GM12878 (cell line): Measurements from ENCODE around the gene STK10. TPM values are rescaled to one million over a fixed set of nuclear protein-coding genes. Genes with fewer than 3 reads are reported as not detected.

Source experiments
- ATAC-seq: fragments of 200-7000 bp; cut with Tn5 transposase; 3 replicates; pipeline ENCODE4 v1.9.1; 2020; ENCODE audit warnings: mild to moderate bottlenecking, moderate library complexity
- BruUV-seq: library from RNA; stranded (reverse); fragments of 400-500 nt; replicated peaks from 2 replicates; lab custom pipeline; 2021; lab: Mats Ljungman, UMichigan
- CTCF ChIA-PET: fragments of 300-600 bp; sonication (Branson Sonifier 250); formaldehyde crosslinking; extraction: SDS; loops from one replicate; lab custom pipeline; 2021; ENCODE audit warnings: inconsistent platforms; lab: Yijun Ruan, JAX
- POLR2A ChIA-PET: fragments of 350-600 bp; formaldehyde crosslinking; extraction: SDS; loops from one replicate; lab custom pipeline; 2021; ENCODE audit warnings: inconsistent platforms; lab: Charles Lee
- RAD21 ChIA-PET: fragments of 300-600 bp; sonication (Branson Sonifier 250); formaldehyde crosslinking; loops from one replicate; lab custom pipeline; 2023; ENCODE audit warnings: antibody characterized with exemption; ENCODE audit not compliant: unreplicated experiment; lab: Charles Lee
- SMC1A ChIA-PET: fragments of 300-600 bp; sonication (Branson Sonifier 250); formaldehyde crosslinking; loops from one replicate; lab custom pipeline; 2023; ENCODE audit not compliant: unreplicated experiment, uncharacterized antibody; lab: Charles Lee
- DNase-seq: peaks from one replicate; pipeline ENCODE4 v3.0.0-alpha.2; 2011; ENCODE audit warnings: low read depth, low spot score
- FAIRE-seq: peaks from 3 replicates; lab custom pipeline; 2011; peaks lifted over from hg19 to GRCh38; lab: Jason Lieb, UNC
- H2AFZ ChIP-seq: 2 replicates; pipeline ENCODE4 v1.6.0; 2011; ENCODE audit warnings: low read depth, low read length, control low read depth; ENCODE audit not compliant: control insufficient read depth
- H3K27ac ChIP-seq: 2 replicates; pipeline ENCODE4 v1.5.1; 2011; ENCODE audit warnings: control low read depth; ENCODE audit not compliant: control insufficient read depth, insufficient read depth
- H3K27me3 ChIP-seq, 2 experiments: replicated peaks in 1 of 2; 2 replicates each; pipeline versions ENCODE4 v1.6.0 to v1.6.1; 2011; ENCODE audit warnings: low read length in 1 of 2; ENCODE audit not compliant: control insufficient read depth in 2 of 2, insufficient read depth in 2 of 2
- H3K36me3 ChIP-seq, 2 experiments: 2 replicates each; pipeline ENCODE4 v1.5.1; 2011; ENCODE audit warnings: low read length in 1 of 2; ENCODE audit not compliant: control insufficient read depth in 2 of 2, insufficient read depth in 2 of 2
- H3K4me1 ChIP-seq: 2 replicates; pipeline ENCODE4 v1.6.1; 2011; ENCODE audit warnings: mild to moderate bottlenecking, low read length, moderate library complexity, mixed read lengths; ENCODE audit not compliant: control insufficient read depth, insufficient read depth
- H3K4me2 ChIP-seq: 2 replicates; pipeline ENCODE4 v1.6.0; 2011; ENCODE audit warnings: control low read depth; ENCODE audit not compliant: control insufficient read depth, insufficient read depth
- H3K4me3 ChIP-seq: fragments of 200-600 bp; sonication (generic); 2 replicates; pipeline ENCODE4 v1.5.1; 2016
- H3K79me2 ChIP-seq: 2 replicates; pipeline ENCODE4 v1.6.0; 2011; ENCODE audit warnings: low read length; ENCODE audit not compliant: control insufficient read depth, insufficient read depth
- H3K9ac ChIP-seq: 2 replicates; pipeline ENCODE4 v1.8.0; 2011; ENCODE audit warnings: low read length, control low read depth, mixed read lengths; ENCODE audit not compliant: control insufficient read depth, insufficient read depth
- H3K9me3 ChIP-seq: replicated peaks from 3 replicates; pipeline ENCODE4 v1.5.1; 2011; ENCODE audit warnings: mild to moderate bottlenecking, low read length; ENCODE audit not compliant: control insufficient read depth, insufficient read depth
- H4K20me1 ChIP-seq: 2 replicates; pipeline ENCODE4 v1.6.0; 2011; ENCODE audit not compliant: control insufficient read depth, insufficient read depth
- BCL11A ChIP-seq: IDR thresholded peaks from 2 replicates; pipeline ENCODE4 v1.6.1; 2011; ENCODE audit warnings: low read depth, low read length
- BHLHE40 ChIP-seq, 2 experiments: fragments of 450-650 bp in 1 of 2; IDR thresholded peaks; 2 replicates each; pipeline ENCODE4 v1.6.1; 2011 to 2017; ENCODE audit warnings: low read depth in 2 of 2, borderline replicate concordance in 1 of 2, improper control_type of control experiment in 1 of 2, low read length in 1 of 2, mild to moderate bottlenecking in 1 of 2
- BMI1 ChIP-seq: fragments of 450-650 bp; IDR thresholded peaks from 2 replicates; pipeline ENCODE4 v1.6.1; 2016; ENCODE audit warnings: mild to moderate bottlenecking, moderate library complexity, borderline replicate concordance
- CHD4 ChIP-seq: fragments of 200-600 bp; sonication (generic); IDR thresholded peaks from 2 replicates; pipeline ENCODE4 v1.6.1; 2016; ENCODE audit warnings: mild to moderate bottlenecking
- CREB1 ChIP-seq: IDR thresholded peaks from 2 replicates; pipeline ENCODE4 v1.6.1; 2012; ENCODE audit warnings: low read depth, mild to moderate bottlenecking, inconsistent platforms
- DPF2 ChIP-seq: fragments of 450-650 bp; IDR thresholded peaks from 2 replicates; pipeline ENCODE4 v1.6.1; 2017; ENCODE audit warnings: mild to moderate bottlenecking
- EGR1 ChIP-seq, 2 experiments: IDR thresholded peaks; 1 replicate in 1 of 2; 2 replicates in 1 of 2; pipeline ENCODE4 v1.6.1; 2011 to 2012; ENCODE audit warnings: low read depth in 2 of 2, low read length in 2 of 2, borderline replicate concordance in 1 of 2, mild to moderate bottlenecking in 1 of 2, moderate library complexity in 1 of 2
- ESRRA ChIP-seq: IDR thresholded peaks from 2 replicates; pipeline ENCODE4 v1.6.1; 2012; ENCODE audit warnings: mild to moderate bottlenecking, low read length, improper control_type of control experiment
- GABPA ChIP-seq: IDR thresholded peaks from 2 replicates; pipeline ENCODE4 v1.6.1; 2014; ENCODE audit warnings: antibody characterized with exemption, low read depth, mild to moderate bottlenecking, inconsistent platforms
- HDAC2 ChIP-seq: fragments of 200-600 bp; sonication (generic); IDR thresholded peaks from 2 replicates; pipeline ENCODE4 v1.6.1; 2017
- IKZF2 ChIP-seq, 2 experiments: fragments of 450-650 bp; IDR thresholded peaks; 2 replicates each; pipeline ENCODE4 v1.6.1; 2017; ENCODE audit warnings: mild to moderate bottlenecking in 2 of 2, moderate library complexity in 2 of 2
- KLF5 ChIP-seq: fragments of 450-650 bp; IDR thresholded peaks from 2 replicates; pipeline ENCODE4 v1.6.1; 2014; ENCODE audit warnings: mild to moderate bottlenecking; ENCODE audit not compliant: partially characterized antibody
- MYB ChIP-seq: fragments of 150-350 bp; IDR thresholded peaks from 2 replicates; pipeline ENCODE4 v1.6.1; 2014; ENCODE audit warnings: mild to moderate bottlenecking, low read depth, low read length, borderline replicate concordance
- NFXL1 ChIP-seq: fragments of 450-650 bp; IDR thresholded peaks from 2 replicates; pipeline ENCODE4 v1.6.1; 2017; ENCODE audit warnings: antibody characterized with exemption, mild to moderate bottlenecking, borderline replicate concordance
- NR2F1 ChIP-seq: fragments of 450-650 bp; conservative IDR thresholded peaks from 2 replicates; pipeline ENCODE4 v1.6.1; 2017; ENCODE audit warnings: mild to moderate bottlenecking
- PAX5 ChIP-seq: IDR thresholded peaks from 2 replicates; pipeline ENCODE4 v1.6.1; 2011; ENCODE audit warnings: low read depth, low read length, borderline replicate concordance
- RBBP5 ChIP-seq: fragments of 200-600 bp; sonication (generic); conservative IDR thresholded peaks from 2 replicates; pipeline ENCODE4 v1.6.1; 2016
- RCOR1 ChIP-seq: conservative IDR thresholded peaks from 2 replicates; pipeline ENCODE4 v1.6.1; 2012; ENCODE audit warnings: low read depth, low read length, improper control_type of control experiment
- SIN3A ChIP-seq: IDR thresholded peaks from 2 replicates; pipeline ENCODE4 v1.6.1; 2012; ENCODE audit warnings: low read depth, low read length, improper control_type of control experiment
- WGBS: methylation state at CpG from one replicate; pipeline ENCODE4 v1.1.6; 2016; ENCODE audit warnings: low lambda C conversion rate; ENCODE audit not compliant: insufficient replicate concordance, insufficient coverage; ENCODE audit errors: missing lambda C conversion rate; 5-methylcytosine and 5-hydroxymethylcytosine counted together
- in situ Hi-C: fragments of 300-500 bp; cut with MboI; formaldehyde crosslinking; loops from 9 replicates; pipeline ENCODE4 v1.14.3; 2018; ENCODE audit warnings: mixed read lengths
- intact Hi-C: fragments of 100-400 bp; cut with micrococcal nuclease; formaldehyde crosslinking; loops from one replicate; pipeline ENCODE4 v1.14.2; 2022; ENCODE audit not compliant: unreplicated experiment
- polyA plus RNA-seq, 11 experiments: library from polyadenylated mRNA; depleted of rRNA in 4 of 11; unstranded in 6 of 11; stranded (reverse) in 5 of 11; fragments of >200 nt; fragmentation: Nextera tagmentation in 4 of 11; fragmentation: Illumina TruSeq in 1 of 11; extraction: Ambion mirVana in 4 of 11; extraction: Trizol in 1 of 11; gene quantifications; 1 replicate in 1 of 11; 2 replicates in 10 of 11; pipeline versions ENCODE4 v1.2.1 to v1.2.3, GENCODE V29; 2011 to 2016; ENCODE audit warnings: inconsistent platforms in 2 of 11, missing spikeins in 2 of 11, low read depth in 1 of 11
- total RNA-seq, 4 experiments: library from RNA; depleted of rRNA in 3 of 4; stranded (reverse); fragments of >200 nt in 3 of 4; fragmentation: Illumina TruSeq in 1 of 4; extraction: Trizol in 1 of 4; gene quantifications; 2 replicates each; pipeline versions ENCODE4 v1.2.1 to v1.2.3, GENCODE V29; 2013 to 2021
- TF ChIP-seq, protein P1 (sequence below): IDR thresholded peaks from 2 replicates; pipeline ENCODE4 v1.6.1; 2012; ENCODE audit warnings: low read depth, low read length, improper control_type of control experiment
- TF ChIP-seq, protein P2 (sequence below): fragments of 450-650 bp; IDR thresholded peaks from 2 replicates; pipeline ENCODE4 v1.6.1; 2017; ENCODE audit warnings: antibody characterized with exemption, mild to moderate bottlenecking, moderate library complexity
- TF ChIP-seq, protein P3 (sequence below): IDR thresholded peaks from 2 replicates; pipeline ENCODE4 v1.6.1; 2011; ENCODE audit warnings: low read depth, mild to moderate bottlenecking, low read length, moderate library complexity, borderline replicate concordance; ENCODE audit errors: extremely low read depth

STK10 gene
- total and polyA plus RNA-seq, 10 of the 15 experiments (the other 5 are each of a cell fraction or from before 2014, with no cell fraction given): 14.2 to 96.4 (median 50.6) TPM

DNA sequence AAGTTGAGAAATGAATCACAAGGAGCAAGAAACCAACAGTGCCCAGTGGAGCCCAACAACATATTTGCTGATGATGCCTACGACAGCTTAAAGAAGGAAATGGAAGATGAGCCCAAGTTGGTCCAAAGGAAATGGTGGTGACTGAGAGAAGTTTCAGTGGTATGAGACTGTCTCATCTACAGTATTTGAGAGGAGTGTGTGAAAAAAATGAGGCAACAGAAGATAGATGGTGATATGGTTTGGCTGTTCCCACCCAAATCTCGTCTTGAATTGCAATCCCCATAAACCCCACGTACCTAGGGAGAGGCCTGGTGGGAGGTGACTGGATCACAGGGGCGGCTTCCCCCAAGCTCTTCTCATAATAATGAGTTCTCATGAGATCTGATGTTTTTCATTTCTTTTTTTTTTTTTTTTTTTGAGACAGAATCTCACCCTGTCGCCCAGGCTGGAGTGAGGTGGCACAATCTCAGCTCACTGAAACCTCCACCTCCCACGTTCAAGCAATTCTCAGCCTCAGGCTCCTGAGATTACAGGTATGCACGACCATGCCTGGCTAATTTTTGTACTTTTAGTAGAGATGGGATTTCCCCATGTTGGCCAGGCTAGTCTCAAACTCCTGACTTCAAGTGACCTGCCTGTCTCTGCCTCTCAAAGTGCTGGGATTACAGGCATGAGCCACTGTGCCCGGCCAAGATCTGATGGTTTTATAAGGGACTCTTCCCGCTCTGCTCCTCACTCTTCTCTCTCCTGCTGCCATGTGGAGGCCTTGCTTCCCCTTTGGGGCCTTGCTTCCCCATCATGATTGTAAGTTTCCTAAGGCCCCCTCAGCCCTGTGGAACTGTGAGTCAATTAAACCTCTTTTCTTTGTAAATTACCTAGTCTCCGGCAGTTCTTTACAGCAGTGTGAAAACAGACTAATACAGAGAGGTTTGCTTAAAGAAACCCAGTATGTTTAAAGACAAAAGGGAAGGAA is 36.2 kb upstream of the STK10 start (continued):
- TF ChIP-seq BMI1 (no peak), RBBP5 (no peak), NR2F1 (no peak), IKZF2 (IDR thresholded peaks at IDR 0.05) (peak; percentile 60 to 71), GABPA (no peak), KLF5 (no peak), DPF2 (0 out of 2 replicates have a peak, but pooled peaks have one; percentile 13), MYB (no peak)
- TF ChIP-seq, protein P1, sequence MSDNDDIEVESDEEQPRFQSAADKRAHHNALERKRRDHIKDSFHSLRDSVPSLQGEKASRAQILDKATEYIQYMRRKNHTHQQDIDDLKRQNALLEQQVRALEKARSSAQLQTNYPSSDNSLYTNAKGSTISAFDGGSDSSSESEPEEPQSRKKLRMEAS: no peak

DNA sequence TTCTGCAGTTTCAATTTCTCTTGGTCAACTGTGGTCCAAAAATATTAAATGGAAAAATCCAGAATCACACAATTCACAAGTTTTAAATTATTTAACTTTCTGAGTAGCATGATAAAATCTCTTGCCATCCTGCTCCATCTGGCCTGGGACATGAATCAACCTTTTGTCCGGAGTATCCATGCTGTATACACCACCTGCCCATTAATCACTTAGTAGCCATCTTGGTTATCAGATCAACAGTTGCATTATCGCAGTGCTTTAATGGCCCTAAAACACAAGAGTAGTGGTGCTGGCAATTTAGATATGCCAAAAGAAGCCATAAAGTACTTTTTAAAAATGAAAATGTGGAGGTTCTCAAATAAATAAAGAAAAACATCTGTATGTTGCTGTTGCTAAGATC is 31.3 kb upstream of the STK10 start:
- FAIRE-seq (no peak), DNase-seq (no peak), ATAC-seq (no peak)
- Histone ChIP-seq H2AFZ (no peak overlapping the region), H3K79me2 (peaks cover 17% of the 10 kb centered on the region), H4K20me1 (no peaks in the 10 kb centered on the region), H3K4me1 (peaks cover 12% of the 10 kb centered on the region), H3K9me3 (peaks cover 5% of the 10 kb centered on the region; the same call in 2 of the 3 replicates), H3K36me3 (peaks cover 0 to 4% of the 10 kb centered on the region in 2 experiments), H3K9ac (no peak overlapping the region), H3K4me3 (no peak overlapping the region), H3K4me2 (no peak overlapping the region), H3K27ac (no peak overlapping the region), H3K27me3 (no peaks in the 10 kb centered on the region)
- intact Hi-C loops (no loop called here), in situ Hi-C loops (no loop called here)
- RAD21 ChIA-PET: no interaction called here
- SMC1A ChIA-PET: no interaction called here
- 99% methylated on average over 2 of the region's 2 CpGs for WGBS
- CTCF ChIA-PET: no interaction called here
- BruUV-seq: no TSS peak
- POLR2A ChIA-PET: no interaction called here
- TF ChIP-seq, protein P2, sequence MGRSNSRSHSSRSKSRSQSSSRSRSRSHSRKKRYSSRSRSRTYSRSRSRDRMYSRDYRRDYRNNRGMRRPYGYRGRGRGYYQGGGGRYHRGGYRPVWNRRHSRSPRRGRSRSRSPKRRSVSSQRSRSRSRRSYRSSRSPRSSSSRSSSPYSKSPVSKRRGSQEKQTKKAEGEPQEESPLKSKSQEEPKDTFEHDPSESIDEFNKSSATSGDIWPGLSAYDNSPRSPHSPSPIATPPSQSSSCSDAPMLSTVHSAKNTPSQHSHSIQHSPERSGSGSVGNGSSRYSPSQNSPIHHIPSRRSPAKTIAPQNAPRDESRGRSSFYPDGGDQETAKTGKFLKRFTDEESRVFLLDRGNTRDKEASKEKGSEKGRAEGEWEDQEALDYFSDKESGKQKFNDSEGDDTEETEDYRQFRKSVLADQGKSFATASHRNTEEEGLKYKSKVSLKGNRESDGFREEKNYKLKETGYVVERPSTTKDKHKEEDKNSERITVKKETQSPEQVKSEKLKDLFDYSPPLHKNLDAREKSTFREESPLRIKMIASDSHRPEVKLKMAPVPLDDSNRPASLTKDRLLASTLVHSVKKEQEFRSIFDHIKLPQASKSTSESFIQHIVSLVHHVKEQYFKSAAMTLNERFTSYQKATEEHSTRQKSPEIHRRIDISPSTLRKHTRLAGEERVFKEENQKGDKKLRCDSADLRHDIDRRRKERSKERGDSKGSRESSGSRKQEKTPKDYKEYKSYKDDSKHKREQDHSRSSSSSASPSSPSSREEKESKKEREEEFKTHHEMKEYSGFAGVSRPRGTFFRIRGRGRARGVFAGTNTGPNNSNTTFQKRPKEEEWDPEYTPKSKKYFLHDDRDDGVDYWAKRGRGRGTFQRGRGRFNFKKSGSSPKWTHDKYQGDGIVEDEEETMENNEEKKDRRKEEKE: no peak
- TF ChIP-seq CHD4: no peak
- no peak for TF ChIP-seq SIN3A
- TF ChIP-seq RCOR1: no peak
- no peak for TF ChIP-seq BHLHE40 (IDR thresholded peaks at IDR 0.05; ENCODE audit: borderline replicate concordance in 1 of 2, low read depth in 2 of 2, low read length in 1 of 2)
- no peak for TF ChIP-seq BCL11A
- no peak for TF ChIP-seq PAX5
- TF ChIP-seq BMI1: no peak
- TF ChIP-seq HDAC2: no peak
- no peak for TF ChIP-seq ESRRA
- TF ChIP-seq, protein P3, sequence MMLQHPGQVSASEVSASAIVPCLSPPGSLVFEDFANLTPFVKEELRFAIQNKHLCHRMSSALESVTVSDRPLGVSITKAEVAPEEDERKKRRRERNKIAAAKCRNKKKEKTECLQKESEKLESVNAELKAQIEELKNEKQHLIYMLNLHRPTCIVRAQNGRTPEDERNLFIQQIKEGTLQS: no peak
- TF ChIP-seq EGR1 (IDR thresholded peaks at IDR 0.05; ENCODE audit: borderline replicate concordance in 1 of 2, low read depth in 2 of 2, low read length in 2 of 2): no peak
- no peak for TF ChIP-seq CREB1
- TF ChIP-seq NFXL1: no peak
